Stimulated activated memory B cell treated with anti-CD40 and anti-IgM and Interleukin-4, amounts not matched to agents 10 μg/mL and 1 μg/mL and 100 μg/mL, for 72 hours (primary cell): ENCODE results near the gene ARHGAP27.
A peak's percentile ranks its signal among the peaks of the same experiment; 100 is the strongest.

Experiments used
- ATAC-seq: fragments of 150-1000 bp; cut with Tn5 transposase; 2 replicates; pipeline ENCODE4 v1.10.0; 2021
- H3K27ac Mint-ChIP-seq: one replicate; pipeline ENCODE4 v1.8.0; 2022; ENCODE audit warnings: mild to moderate bottlenecking, mixed read lengths
- H3K27me3 Mint-ChIP-seq: one replicate; pipeline ENCODE4 v1.8.0; 2022; ENCODE audit warnings: mixed read lengths
- H3K36me3 Mint-ChIP-seq: one replicate; pipeline ENCODE4 v1.8.0; 2022; ENCODE audit warnings: mixed read lengths
- H3K4me1 Mint-ChIP-seq: one replicate; pipeline ENCODE4 v1.8.0; 2022; ENCODE audit warnings: mixed read lengths
- H3K4me3 Mint-ChIP-seq: one replicate; pipeline ENCODE4 v1.8.0; 2022; ENCODE audit warnings: mild to moderate bottlenecking, moderate library complexity, mixed read lengths
- H3K9me3 Mint-ChIP-seq: one replicate; pipeline ENCODE4 v1.8.0; 2022; ENCODE audit warnings: mixed read lengths

Gene ARHGAP27

GRCh38 chr17:45408611-45409421 lies 23.9 kb downstream of the ARHGAP27 start:
- Mint-ChIP-seq H3K4me3 (peak overlapping the region; percentile 98), H3K27me3 (no peaks in the 10 kb centered on the region), H3K36me3 (peaks cover 16% of the 10 kb centered on the region), H3K9me3 (no peaks in the 10 kb centered on the region), H3K4me1 (peaks cover 80% of the 10 kb centered on the region), H3K27ac (peak overlapping the region; percentile 99)
- ATAC-seq = no peak

GRCh38 chr17:45406107-45406506 lies 26.6 kb downstream of the ARHGAP27 start:
- no peaks in the 10 kb centered on the region for H3K9me3 Mint-ChIP-seq
- H3K4me1 Mint-ChIP-seq = peaks cover 52% of the 10 kb centered on the region
- no peak for ATAC-seq
- H3K36me3 Mint-ChIP-seq = peaks cover 38% of the 10 kb centered on the region
- no peak overlapping the region for H3K4me3 Mint-ChIP-seq
- no peaks in the 10 kb centered on the region for H3K27me3 Mint-ChIP-seq
- peak overlapping the region; percentile 99 for H3K27ac Mint-ChIP-seq

- Mint-ChIP-seq H3K36me3 (peaks cover 39% of the 10 kb centered on the region), H3K27ac (peak overlapping the region; percentile 99), H3K9me3 (no peaks in the 10 kb centered on the region), H3K27me3 (no peaks in the 10 kb centered on the region), H3K4me3 (no peak overlapping the region), H3K4me1 (peaks cover 46% of the 10 kb centered on the region)
- ATAC-seq = no peak
Observed at GRCh38 chr17:45405250-45406086, 27.2 kb downstream of the ARHGAP27 start.

GRCh38 chr17:45404870-45405249 lies 27.8 kb downstream of the ARHGAP27 start:
- H3K4me1 Mint-ChIP-seq = peaks cover 40% of the 10 kb centered on the region
- no peaks in the 10 kb centered on the region for H3K27me3 Mint-ChIP-seq
- no peak overlapping the region for H3K4me3 Mint-ChIP-seq
- H3K27ac Mint-ChIP-seq = peak overlapping the region; percentile 62
- ATAC-seq = no peak
- H3K9me3 Mint-ChIP-seq = no peaks in the 10 kb centered on the region
- peaks cover 45% of the 10 kb centered on the region for H3K36me3 Mint-ChIP-seq

GRCh38 chr17:45403906-45404490 lies 28.7 kb downstream of the ARHGAP27 start:
- no peak for ATAC-seq
- peak overlapping the region; percentile 62 for H3K27ac Mint-ChIP-seq
- H3K36me3 Mint-ChIP-seq = peaks cover 51% of the 10 kb centered on the region
- H3K9me3 Mint-ChIP-seq = no peaks in the 10 kb centered on the region
- no peaks in the 10 kb centered on the region for H3K27me3 Mint-ChIP-seq
- H3K4me1 Mint-ChIP-seq = peaks cover 31% of the 10 kb centered on the region
- no peak overlapping the region for H3K4me3 Mint-ChIP-seq

GRCh38 chr17:45402916-45403315 lies 29.8 kb downstream of the ARHGAP27 start:
- Mint-ChIP-seq H3K27me3 (no peaks in the 10 kb centered on the region), H3K9me3 (no peaks in the 10 kb centered on the region), H3K27ac (no peak overlapping the region), H3K4me3 (no peak overlapping the region), H3K36me3 (peaks cover 56% of the 10 kb centered on the region), H3K4me1 (peaks cover 21% of the 10 kb centered on the region)
- no peak for ATAC-seq

GRCh38 chr17:45398800-45399199 lies 33.9 kb downstream of the ARHGAP27 start:
- Mint-ChIP-seq H3K4me1 (no peaks in the 10 kb centered on the region), H3K9me3 (no peaks in the 10 kb centered on the region), H3K4me3 (no peak overlapping the region), H3K36me3 (peaks cover 67% of the 10 kb centered on the region), H3K27ac (peak overlapping the region; percentile 27), H3K27me3 (no peaks in the 10 kb centered on the region)
- ATAC-seq = no peak

GRCh38 chr17:45397796-45398195 lies 34.9 kb downstream of the ARHGAP27 start:
- H3K27me3 Mint-ChIP-seq = no peaks in the 10 kb centered on the region
- H3K36me3 Mint-ChIP-seq = peaks cover 59% of the 10 kb centered on the region
- H3K4me1 Mint-ChIP-seq = peaks cover 6% of the 10 kb centered on the region
- H3K4me3 Mint-ChIP-seq = no peak overlapping the region
- no peak overlapping the region for H3K27ac Mint-ChIP-seq
- ATAC-seq = no peak
- no peaks in the 10 kb centered on the region for H3K9me3 Mint-ChIP-seq

GRCh38 chr17:45396496-45397205 lies 36.0 kb downstream of the ARHGAP27 start:
- Mint-ChIP-seq H3K27ac (no peak overlapping the region), H3K4me3 (no peak overlapping the region), H3K36me3 (peaks cover 49% of the 10 kb centered on the region), H3K9me3 (no peaks in the 10 kb centered on the region), H3K27me3 (no peaks in the 10 kb centered on the region), H3K4me1 (peaks cover 9% of the 10 kb centered on the region)
- ATAC-seq = no peak

- H3K4me1 Mint-ChIP-seq = peaks cover 15% of the 10 kb centered on the region
- H3K36me3 Mint-ChIP-seq = peaks cover 46% of the 10 kb centered on the region
- peak; percentile 35 for ATAC-seq
- H3K4me3 Mint-ChIP-seq = no peak overlapping the region
- no peak overlapping the region for H3K27ac Mint-ChIP-seq
- no peaks in the 10 kb centered on the region for H3K27me3 Mint-ChIP-seq
- no peaks in the 10 kb centered on the region for H3K9me3 Mint-ChIP-seq
Observed at GRCh38 chr17:45395569-45396415, 36.9 kb downstream of the ARHGAP27 start.

- peak; percentile 53 for ATAC-seq
- Mint-ChIP-seq H3K36me3 (peaks cover 40% of the 10 kb centered on the region), H3K9me3 (no peaks in the 10 kb centered on the region)
Observed at GRCh38 chr17:45394913-45395568, 37.6 kb downstream of the ARHGAP27 start.

GRCh38 chr17:45394564-45394912 lies 38.1 kb downstream of the ARHGAP27 start:
- Mint-ChIP-seq H3K4me3 (no peak overlapping the region), H3K36me3 (peaks cover 36% of the 10 kb centered on the region), H3K9me3 (no peaks in the 10 kb centered on the region), H3K4me1 (peaks cover 15% of the 10 kb centered on the region), H3K27ac (no peak overlapping the region), H3K27me3 (peaks cover 5% of the 10 kb centered on the region)
- ATAC-seq = no peak

More at GRCh38 chr17:45394913-45395568, 37.6 kb downstream of the ARHGAP27 start:
- peaks cover 15% of the 10 kb centered on the region for H3K4me1 Mint-ChIP-seq
- no peaks in the 10 kb centered on the region for H3K27me3 Mint-ChIP-seq
- no peak overlapping the region for H3K27ac Mint-ChIP-seq
- no peak overlapping the region for H3K4me3 Mint-ChIP-seq

- peaks cover 8% of the 10 kb centered on the region for H3K27me3 Mint-ChIP-seq
- no peaks in the 10 kb centered on the region for H3K9me3 Mint-ChIP-seq
- ATAC-seq = no peak
- H3K36me3 Mint-ChIP-seq = peaks cover 33% of the 10 kb centered on the region
- H3K27ac Mint-ChIP-seq = no peak overlapping the region
- peaks cover 15% of the 10 kb centered on the region for H3K4me1 Mint-ChIP-seq
- no peak overlapping the region for H3K4me3 Mint-ChIP-seq
Observed at GRCh38 chr17:45394091-45394490, 38.6 kb downstream of the ARHGAP27 start.

- H3K36me3 Mint-ChIP-seq = peaks cover 28% of the 10 kb centered on the region
Observed at GRCh38 chr17:45393411-45393810, 39.3 kb downstream of the ARHGAP27 start.

More at GRCh38 chr17:45393411-45393810, 39.3 kb downstream of the ARHGAP27 start:
- H3K27ac Mint-ChIP-seq = no peak overlapping the region
- ATAC-seq = no peak
- H3K9me3 Mint-ChIP-seq = no peaks in the 10 kb centered on the region
- no peak overlapping the region for H3K4me3 Mint-ChIP-seq
- H3K27me3 Mint-ChIP-seq = peaks cover 15% of the 10 kb centered on the region
- peaks cover 21% of the 10 kb centered on the region for H3K4me1 Mint-ChIP-seq
